Glutamatergic neuron (in vitro differentiated cells): ENCODE results near the gene HMGXB4. TPM values are rescaled to one million over a fixed set of nuclear protein-coding genes. Genes with fewer than 3 reads are reported as not detected.

Source experiments
- DNase-seq: peaks from one replicate; pipeline ENCODE4 v3.0.0; 2022
- H3K27ac Mint-ChIP-seq: one replicate; pipeline ENCODE4 v1.8.0; 2020; ENCODE audit warnings: mild to moderate bottlenecking, mixed read lengths, inconsistent platforms; ENCODE audit not compliant: unreplicated experiment
- H3K27me3 Mint-ChIP-seq: one replicate; pipeline ENCODE4 v1.8.0; 2020; ENCODE audit warnings: mild to moderate bottlenecking, moderate library complexity, mixed read lengths, inconsistent platforms; ENCODE audit not compliant: unreplicated experiment
- H3K36me3 Mint-ChIP-seq: one replicate; pipeline ENCODE4 v1.8.0; 2020; ENCODE audit warnings: mild to moderate bottlenecking, mixed read lengths, inconsistent platforms; ENCODE audit not compliant: unreplicated experiment
- H3K4me1 Mint-ChIP-seq: one replicate; pipeline ENCODE4 v1.8.0; 2020; ENCODE audit warnings: mild to moderate bottlenecking, low read depth, mixed read lengths, inconsistent platforms; ENCODE audit not compliant: unreplicated experiment
- H3K4me3 Mint-ChIP-seq: one replicate; pipeline ENCODE4 v1.8.0; 2020; ENCODE audit warnings: mild to moderate bottlenecking, mixed read lengths, inconsistent platforms; ENCODE audit not compliant: unreplicated experiment
- H3K9me3 Mint-ChIP-seq: one replicate; pipeline ENCODE4 v1.8.0; 2020; ENCODE audit warnings: mild to moderate bottlenecking, moderate library complexity, mixed read lengths, inconsistent platforms; ENCODE audit not compliant: unreplicated experiment
- total RNA-seq: library from RNA; stranded (reverse); fragmentation: NEBNext Ultra II Directional; extraction: Animal tissue kit (Norgen Biotek cat#: 25700); gene quantifications from one replicate; pipeline ENCODE4 v1.2.1, GENCODE V29; 2021; ENCODE audit not compliant: unreplicated experiment
- TF ChIP-seq, protein P1 (sequence below): fragments of 200-600 bp; sonication (generic); IDR thresholded peaks from one replicate; pipeline ENCODE4 v1.5.0; 2021; ENCODE audit not compliant: partially characterized antibody, unreplicated experiment

Gene HMGXB4
- total RNA-seq, 1 donor from 2014 or later, result 14.4 TPM

DNA sequence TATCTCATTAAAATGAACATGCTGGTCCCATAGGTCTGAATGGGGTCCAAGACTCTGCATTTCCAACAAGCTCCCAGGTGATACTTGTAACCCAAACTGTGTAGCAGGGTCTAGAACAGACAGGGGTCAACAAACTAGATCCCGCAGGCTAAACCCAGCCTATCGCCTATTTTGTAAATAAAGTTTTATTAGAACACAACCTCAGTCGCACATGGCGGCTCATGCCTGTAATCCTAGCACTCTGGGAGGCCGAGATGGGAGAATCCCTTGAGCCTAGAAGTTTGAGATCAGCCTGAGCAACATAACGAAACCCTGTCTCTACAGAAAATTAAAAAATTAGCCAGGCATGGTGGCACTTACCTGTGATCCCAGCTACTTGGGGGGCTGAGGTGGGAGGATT, 42.3 kb upstream of the HMGXB4 start:
- DNase-seq, result no peak

DNA sequence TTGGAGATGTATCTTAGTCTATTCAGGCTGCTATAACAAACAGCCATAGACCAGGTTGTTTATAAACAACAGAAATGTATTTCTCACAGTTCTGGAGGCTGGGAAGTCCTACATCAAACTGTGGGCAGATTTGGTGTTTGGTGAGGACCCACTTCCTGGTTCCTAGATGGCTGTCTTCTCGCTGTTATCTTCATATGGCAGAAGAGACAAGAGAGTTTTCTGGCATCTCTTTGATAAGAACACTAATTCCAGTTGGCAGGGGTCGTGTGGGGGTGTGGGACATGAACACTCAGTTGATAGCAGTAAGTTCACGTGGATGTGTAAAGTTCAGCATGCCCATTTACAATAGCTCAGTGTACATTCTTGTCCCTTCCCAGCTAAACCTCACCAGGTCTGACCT, 41.3 kb upstream of the HMGXB4 start:
- H3K27ac Mint-ChIP-seq, result no peak overlapping the region
- H3K36me3 Mint-ChIP-seq, result no peaks in the 10 kb centered on the region
- no peaks in the 10 kb centered on the region for H3K27me3 Mint-ChIP-seq
- H3K4me1 Mint-ChIP-seq, result no peaks in the 10 kb centered on the region
- no peak for DNase-seq
- H3K9me3 Mint-ChIP-seq, result no peaks in the 10 kb centered on the region
- TF ChIP-seq, protein P1, sequence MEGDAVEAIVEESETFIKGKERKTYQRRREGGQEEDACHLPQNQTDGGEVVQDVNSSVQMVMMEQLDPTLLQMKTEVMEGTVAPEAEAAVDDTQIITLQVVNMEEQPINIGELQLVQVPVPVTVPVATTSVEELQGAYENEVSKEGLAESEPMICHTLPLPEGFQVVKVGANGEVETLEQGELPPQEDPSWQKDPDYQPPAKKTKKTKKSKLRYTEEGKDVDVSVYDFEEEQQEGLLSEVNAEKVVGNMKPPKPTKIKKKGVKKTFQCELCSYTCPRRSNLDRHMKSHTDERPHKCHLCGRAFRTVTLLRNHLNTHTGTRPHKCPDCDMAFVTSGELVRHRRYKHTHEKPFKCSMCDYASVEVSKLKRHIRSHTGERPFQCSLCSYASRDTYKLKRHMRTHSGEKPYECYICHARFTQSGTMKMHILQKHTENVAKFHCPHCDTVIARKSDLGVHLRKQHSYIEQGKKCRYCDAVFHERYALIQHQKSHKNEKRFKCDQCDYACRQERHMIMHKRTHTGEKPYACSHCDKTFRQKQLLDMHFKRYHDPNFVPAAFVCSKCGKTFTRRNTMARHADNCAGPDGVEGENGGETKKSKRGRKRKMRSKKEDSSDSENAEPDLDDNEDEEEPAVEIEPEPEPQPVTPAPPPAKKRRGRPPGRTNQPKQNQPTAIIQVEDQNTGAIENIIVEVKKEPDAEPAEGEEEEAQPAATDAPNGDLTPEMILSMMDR, result no peak
- no peak overlapping the region for H3K4me3 Mint-ChIP-seq

More for the DNA sequence above, 42.3 kb upstream of the HMGXB4 start:
- Mint-ChIP-seq H3K9me3 (no peaks in the 10 kb centered on the region), H3K4me3 (no peak overlapping the region), H3K36me3 (no peaks in the 10 kb centered on the region), H3K27me3 (no peaks in the 10 kb centered on the region), H3K27ac (no peak overlapping the region), H3K4me1 (no peaks in the 10 kb centered on the region)
- TF ChIP-seq, protein P1, result no peak

DNA sequence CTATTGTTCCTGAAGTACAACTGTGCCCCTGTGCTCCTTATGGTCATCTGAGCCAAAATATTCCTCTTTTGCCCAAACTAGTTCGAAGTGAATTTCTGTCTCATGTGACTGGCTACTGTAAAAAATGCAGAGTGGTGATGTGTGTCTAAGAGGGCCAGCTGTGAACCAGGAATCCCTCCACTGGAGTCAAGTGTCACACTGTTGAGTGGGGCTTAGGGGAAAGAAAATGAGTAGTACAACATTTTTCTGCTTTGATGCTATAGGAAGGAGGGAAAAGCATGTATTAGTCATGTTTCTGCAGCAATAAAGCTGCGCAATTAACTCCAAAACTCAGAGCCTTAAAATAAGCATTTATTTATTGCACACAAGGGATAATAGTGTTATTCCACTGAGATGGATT, 39.8 kb upstream of the HMGXB4 start:
- Mint-ChIP-seq H3K4me1 (no peaks in the 10 kb centered on the region), H3K9me3 (no peaks in the 10 kb centered on the region), H3K4me3 (no peak overlapping the region), H3K27me3 (no peaks in the 10 kb centered on the region), H3K36me3 (no peaks in the 10 kb centered on the region), H3K27ac (no peak overlapping the region)
- DNase-seq, result no peak
- TF ChIP-seq, protein P1, result no peak

DNA sequence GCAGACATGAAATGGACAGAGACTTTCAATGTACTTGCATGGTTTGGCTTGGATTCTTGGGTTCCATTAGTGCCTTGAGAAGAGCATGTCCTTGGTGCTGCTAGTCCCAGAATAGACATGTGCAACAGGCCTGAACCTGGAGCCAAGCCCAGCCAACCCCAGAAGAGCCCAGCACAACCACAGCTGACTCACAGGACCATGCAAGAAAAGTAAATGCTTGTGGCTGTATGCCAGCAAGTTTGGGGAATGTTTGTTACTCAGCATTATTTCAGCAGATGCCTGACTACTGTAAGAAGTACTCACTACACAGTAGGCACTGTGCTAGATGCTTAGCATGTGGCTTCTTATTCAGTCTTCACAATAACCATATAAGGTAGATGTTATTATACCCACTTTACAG, 39.2 kb upstream of the HMGXB4 start:
- Mint-ChIP-seq H3K27me3 (no peaks in the 10 kb centered on the region), H3K9me3 (no peaks in the 10 kb centered on the region), H3K27ac (no peak overlapping the region), H3K36me3 (no peaks in the 10 kb centered on the region), H3K4me1 (no peaks in the 10 kb centered on the region), H3K4me3 (no peak overlapping the region)
- TF ChIP-seq, protein P1, result no peak
- no peak for DNase-seq

DNA sequence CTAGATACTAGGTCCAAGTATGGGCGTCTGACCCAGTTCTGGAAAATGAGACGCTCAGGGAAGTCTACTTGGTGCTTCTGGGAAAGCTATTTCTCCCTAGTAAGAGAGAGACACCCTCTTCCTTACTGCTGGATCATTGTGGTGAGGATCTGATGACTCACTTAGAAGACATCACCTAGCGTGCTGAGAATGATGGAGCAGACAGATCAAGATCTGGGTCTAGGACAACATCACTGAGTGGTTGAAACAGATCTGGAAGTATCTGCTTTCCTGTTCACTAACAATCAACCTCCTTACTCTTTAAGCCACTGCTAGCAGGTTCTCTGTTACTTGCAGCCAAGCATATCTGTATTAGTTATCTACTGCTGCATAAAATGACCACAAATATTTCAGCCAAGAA, 38.3 kb upstream of the HMGXB4 start:
- DNase-seq, result no peak
- no peaks in the 10 kb centered on the region for H3K9me3 Mint-ChIP-seq
- H3K27ac Mint-ChIP-seq, result no peak overlapping the region
- H3K36me3 Mint-ChIP-seq, result no peaks in the 10 kb centered on the region
- no peaks in the 10 kb centered on the region for H3K4me1 Mint-ChIP-seq
- TF ChIP-seq, protein P1, result no peak
- no peaks in the 10 kb centered on the region for H3K27me3 Mint-ChIP-seq
- no peak overlapping the region for H3K4me3 Mint-ChIP-seq
